Brain microvascular endothelial cell (primary cell): ENCODE data around the gene CSPG4.
A peak's percentile ranks its signal among the peaks of the same experiment; 100 is the strongest.

ENCODE experiments used
- DNase-seq: peaks from one replicate; pipeline ENCODE4 v3.0.0-alpha.2; 2020
- H3K27ac ChIP-seq: fragments of 250-450 bp; sonication (Bioruptor Pico); 2 replicates; pipeline ENCODE4 v1.5.1; 2020; ENCODE audit warnings: mild to moderate bottlenecking, moderate library complexity
- H3K27me3 ChIP-seq: fragments of 250-450 bp; sonication (Bioruptor Pico); replicated peaks from 2 replicates; pipeline ENCODE4 v1.5.1; 2020; ENCODE audit warnings: mild to moderate bottlenecking
- H3K36me3 ChIP-seq: fragments of 250-450 bp; sonication (Bioruptor Pico); replicated peaks from 2 replicates; pipeline ENCODE4 v1.5.1; 2020; ENCODE audit warnings: mild to moderate bottlenecking
- H3K4me3 ChIP-seq: 2 replicates; pipeline ENCODE4 v1.5.1; 2011; ENCODE audit warnings: low read depth, mild to moderate bottlenecking, control low read depth, low read length, moderate library complexity
- CTCF ChIP-seq: IDR thresholded peaks from 2 replicates; pipeline ENCODE4 v1.5.1; 2011; ENCODE audit warnings: low read depth, mild to moderate bottlenecking, moderate library complexity, low read length, control low read depth, inconsistent platforms; ENCODE audit errors: missing control alignments
- in situ Hi-C: cut with HindIII; loops from 2 replicates; pipeline ENCODE4 v1.10.0; 2017; ENCODE audit warnings: low sequenced_read_pairs, low pct_ligation_motif_present

CSPG4 gene

GRCh38 chr15:75646944-75647364, 65.7 kb downstream of the CSPG4 start:
- peak overlapping the region; percentile 96 for H3K27ac ChIP-seq
- no peaks in the 10 kb centered on the region for H3K27me3 ChIP-seq
- in situ Hi-C loops, result no loop called here
- H3K36me3 ChIP-seq, result peaks cover 17% of the 10 kb centered on the region
- TF ChIP-seq CTCF, result no peak
- H3K4me3 ChIP-seq, result peak overlapping the region; percentile 85
- no peak for DNase-seq

GRCh38 chr15:75646112-75646943, 66.3 kb downstream of the CSPG4 start:
- Histone ChIP-seq H3K27me3 (no peaks in the 10 kb centered on the region), H3K36me3 (peaks cover 17% of the 10 kb centered on the region), H3K27ac (peak overlapping the region; percentile 96), H3K4me3 (peak overlapping the region; percentile 85)
- DNase-seq, result no peak
- in situ Hi-C loops, result no loop called here
- TF ChIP-seq CTCF, result no peak

- H3K36me3 ChIP-seq, result no peaks in the 10 kb centered on the region
- no peaks in the 10 kb centered on the region for H3K27me3 ChIP-seq
- no peak overlapping the region for H3K27ac ChIP-seq
- TF ChIP-seq CTCF, result no peak
- DNase-seq, result no peak
- in situ Hi-C loops, result no loop called here
- H3K4me3 ChIP-seq, result no peak overlapping the region
These were observed 68.3 kb downstream of the CSPG4 start for GRCh38 chr15:75644376-75644775.

- TF ChIP-seq CTCF, result no peak
- Histone ChIP-seq H3K36me3 (no peaks in the 10 kb centered on the region), H3K27me3 (no peaks in the 10 kb centered on the region), H3K27ac (no peak overlapping the region), H3K4me3 (no peak overlapping the region)
- in situ Hi-C loops, result no loop called here
- no peak for DNase-seq
These were observed 71.0 kb downstream of the CSPG4 start for GRCh38 chr15:75641603-75642002.

GRCh38 chr15:75641179-75641503, 71.5 kb downstream of the CSPG4 start:
- DNase-seq, result no peak

More at GRCh38 chr15:75641179-75641503, 71.5 kb downstream of the CSPG4 start:
- no peaks in the 10 kb centered on the region for H3K27me3 ChIP-seq
- H3K4me3 ChIP-seq, result no peak overlapping the region
- TF ChIP-seq CTCF, result no peak
- H3K36me3 ChIP-seq, result no peaks in the 10 kb centered on the region
- H3K27ac ChIP-seq, result no peak overlapping the region
- in situ Hi-C loops, result no loop called here
